ENCODE data around the gene UPK3A. TPM values are rescaled to one million over a fixed set of nuclear protein-coding genes. Genes with fewer than 3 reads are reported as not detected.
"Not testable (repeated sequence)": the region's sequence is repeated elsewhere in the genome, so short reads cannot be mapped to it uniquely, and the experiment has no call there.

Gene UPK3A
- total and polyA plus RNA-seq, 10 of the 15 experiments (the other 5 are each of a cell fraction or from before 2014, with no cell fraction given) = not detected

DNA sequence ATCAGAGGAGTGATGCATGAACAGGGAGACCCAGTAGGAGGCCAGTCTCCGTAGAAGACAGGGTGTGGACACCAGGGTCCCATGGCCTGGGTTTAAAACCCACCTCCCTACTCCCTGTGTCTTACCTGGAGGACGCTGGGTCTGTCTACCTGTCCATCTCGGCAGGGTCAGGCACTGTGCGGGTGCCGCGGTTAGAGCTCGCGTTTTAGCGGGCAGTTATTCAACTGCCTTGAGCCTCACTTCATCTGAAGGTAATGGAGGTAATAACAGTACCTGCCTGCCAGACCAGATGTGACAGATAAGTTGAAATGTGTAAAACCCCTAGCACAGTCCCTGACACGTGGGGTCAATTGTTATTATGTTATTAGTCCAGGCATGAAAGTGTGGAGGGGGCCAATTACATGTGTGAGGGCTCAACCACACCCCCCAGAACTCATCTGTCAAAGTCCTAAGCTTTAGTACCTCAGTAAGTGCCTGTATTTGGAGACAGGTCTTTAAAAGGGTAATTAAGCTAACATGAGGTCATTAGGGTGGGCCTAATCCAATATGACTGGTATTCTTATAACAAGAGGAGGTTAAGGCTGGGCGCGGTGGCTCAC, 8.1 kb upstream of the UPK3A start:
- ChIA-PET CTCF (no interaction called here), SMC1A (ENCODE audit: uncharacterized antibody, unreplicated experiment) (no interaction called here), RAD21 (ENCODE audit: unreplicated experiment) (interaction anchor here (0.9 kb wide), 1 partner anchor 10 kb away, joined by 3 read pairs; no protein-coding TSS in a partner anchor), POLR2A (no interaction called here)
- H3K9ac ChIP-seq (ENCODE audit: control insufficient read depth, insufficient read depth, low read length) = no peak overlapping the region
- H3K9me3 ChIP-seq (replicated peaks; ENCODE audit: control insufficient read depth, insufficient read depth, low read length) = no peaks in the 10 kb centered on the region
- no peaks in the 10 kb centered on the region for H3K36me3 ChIP-seq (ENCODE audit: control insufficient read depth in 2 of 2, insufficient read depth in 2 of 2, low read length in 1 of 2)
- H3K79me2 ChIP-seq (ENCODE audit: control insufficient read depth, insufficient read depth, low read length) = no peaks in the 10 kb centered on the region
- no peaks in the 10 kb centered on the region for H4K20me1 ChIP-seq (ENCODE audit: control insufficient read depth, insufficient read depth)
- TF ChIP-seq WRNIP1 (IDR thresholded peaks at IDR 0.05; ENCODE audit: borderline replicate concordance, low read depth, low read length) (no peak), E4F1 (IDR thresholded peaks at IDR 0.05; ENCODE audit: borderline replicate concordance, partially characterized antibody) (no peak), NFXL1 (IDR thresholded peaks at IDR 0.05; ENCODE audit: borderline replicate concordance) (no peak)
- in situ Hi-C loops (cut with MboI) (no loop called here), intact Hi-C loops (cut with micrococcal nuclease; ENCODE audit: unreplicated experiment) (no loop called here)
- WGBS (ENCODE audit: insufficient coverage, insufficient replicate concordance, low lambda C conversion rate, missing lambda C conversion rate) = 67% methylated on average over 12 of the region's 12 CpGs
- FAIRE-seq (no peak), DNase-seq (ENCODE audit: low read depth, low spot score) (no peak), ATAC-seq (no peak)
- H3K4me2 ChIP-seq (ENCODE audit: control insufficient read depth, insufficient read depth) = no peak overlapping the region
- H3K4me3 ChIP-seq = no peak overlapping the region
- no peak overlapping the region for H2AFZ ChIP-seq (ENCODE audit: control insufficient read depth, low read depth, low read length)
- no peaks in the 10 kb centered on the region; a peak in 1 of 4 replicates for H3K27me3 ChIP-seq (replicated peaks in 1 of 2; ENCODE audit: control insufficient read depth in 2 of 2, insufficient read depth in 2 of 2, low read length in 1 of 2)
- no TSS peak for BruUV-seq (replicated peaks)
- H3K4me1 ChIP-seq (ENCODE audit: control insufficient read depth, insufficient read depth, low read length) = peaks cover 8% of the 10 kb centered on the region; the same call in 1 of the 2 replicates
- H3K27ac ChIP-seq (ENCODE audit: control insufficient read depth, insufficient read depth) = no peak overlapping the region

GRCh38 chr22:45277720-45278119, 7.0 kb upstream of the UPK3A start:
- POLR2A ChIA-PET; intact Hi-C loops (cut with micrococcal nuclease; ENCODE audit: unreplicated experiment); in situ Hi-C loops (cut with MboI); CTCF ChIA-PET; DNase-seq (ENCODE audit: low read depth, low spot score); H3K36me3 ChIP-seq (ENCODE audit: control insufficient read depth in 2 of 2, insufficient read depth in 2 of 2, low read length in 1 of 2); ATAC-seq; H4K20me1 ChIP-seq (ENCODE audit: control insufficient read depth, insufficient read depth); H3K27me3 ChIP-seq (replicated peaks in 1 of 2; ENCODE audit: control insufficient read depth in 2 of 2, insufficient read depth in 2 of 2, low read length in 1 of 2); RAD21 ChIA-PET (ENCODE audit: unreplicated experiment); H3K9ac ChIP-seq (ENCODE audit: control insufficient read depth, insufficient read depth, low read length); H3K9me3 ChIP-seq (replicated peaks; ENCODE audit: control insufficient read depth, insufficient read depth, low read length); FAIRE-seq; H3K4me2 ChIP-seq (ENCODE audit: control insufficient read depth, insufficient read depth); H3K4me1 ChIP-seq (ENCODE audit: control insufficient read depth, insufficient read depth, low read length); H3K4me3 ChIP-seq; H2AFZ ChIP-seq (ENCODE audit: control insufficient read depth, low read depth, low read length); BruUV-seq (replicated peaks); SMC1A ChIA-PET (ENCODE audit: uncharacterized antibody, unreplicated experiment); H3K79me2 ChIP-seq (ENCODE audit: control insufficient read depth, insufficient read depth, low read length); H3K27ac ChIP-seq (ENCODE audit: control insufficient read depth, insufficient read depth): not testable (repeated sequence)
- WGBS (ENCODE audit: insufficient coverage, insufficient replicate concordance, low lambda C conversion rate, missing lambda C conversion rate) = 70% methylated on average over 7 of the region's 7 CpGs
